SK-N-SH (cell line): Measurements from ENCODE around the gene MINDY4. TPM values are rescaled to one million over a fixed set of nuclear protein-coding genes. Genes with fewer than 3 reads are reported as not detected.
A peak's percentile ranks its signal among the peaks of the same experiment; 100 is the strongest.

Experiments used
- CTCF ChIA-PET: fragments of 300-600, 350-600 bp; formaldehyde crosslinking; extraction: SDS; loops from one replicate; lab custom pipeline; 2021; lab: Yijun Ruan, JAX
- POLR2A ChIA-PET: fragments of 350-600 bp; sonication (Branson Sonifier 250); formaldehyde crosslinking; extraction: SDS; loops from one replicate; lab custom pipeline; 2020; ENCODE audit warnings: antibody characterized with exemption, inconsistent platforms; lab: Yijun Ruan, JAX
- DNase-seq: peaks from one replicate; pipeline ENCODE4 v3.0.0; 2012
- H2AFZ ChIP-seq: fragments of 200-600 bp; sonication (generic); 2 replicates; pipeline ENCODE4 v1.8.1; 2016; ENCODE audit warnings: antibody characterized with exemption, mild to moderate bottlenecking, low read depth
- H3F3A ChIP-seq: fragments of 200-600 bp; sonication (generic); replicated peaks from 2 replicates; pipeline ENCODE3; 2016; ENCODE audit warnings: antibody characterized with exemption, mild to moderate bottlenecking; ENCODE audit not compliant: insufficient read depth
- H3K27ac ChIP-seq, 2 experiments: fragments of 200-500 bp in 1 of 2; fragments of 200-600 bp in 1 of 2; sonication (Bioruptor generic) in 1 of 2; sonication (generic), shearing (Covaris generic) in 1 of 2; 2 replicates each; pipeline versions ENCODE4 v1.5.1 to v1.6.1; 2014 to 2016; ENCODE audit warnings: low read depth in 2 of 2, inconsistent platforms in 1 of 2, low read length in 1 of 2, mild to moderate bottlenecking in 1 of 2, mixed read lengths in 1 of 2
- H3K27me3 ChIP-seq: fragments of 200-600 bp; sonication (generic), shearing (Covaris generic); 2 replicates; pipeline ENCODE4 v1.6.1; 2016; ENCODE audit warnings: mixed run types; ENCODE audit not compliant: insufficient read depth
- H3K36me3 ChIP-seq, 2 experiments: fragments of 200-500 bp in 1 of 2; fragments of 200-600 bp in 1 of 2; sonication (Bioruptor generic) in 1 of 2; sonication (generic) in 1 of 2; replicated peaks in 1 of 2; 2 replicates each; pipeline versions ENCODE3 to v1.5.1; 2014 to 2016; ENCODE audit warnings: low read length in 1 of 2, mild to moderate bottlenecking in 1 of 2; ENCODE audit not compliant: insufficient read depth in 2 of 2, control insufficient read depth in 1 of 2
- H3K4me1 ChIP-seq, 2 experiments: fragments of 200-500 bp in 1 of 2; fragments of 200-600 bp in 1 of 2; sonication (Bioruptor generic) in 1 of 2; sonication (generic), shearing (Covaris generic) in 1 of 2; 2 replicates each; pipeline versions ENCODE4 v1.5.1 to v1.6.1; 2014 to 2016; ENCODE audit warnings: low read depth in 1 of 2, low read length in 1 of 2, mixed run types in 1 of 2; ENCODE audit not compliant: insufficient read depth in 2 of 2, control insufficient read depth in 1 of 2
- H3K4me2 ChIP-seq: fragments of 200-600 bp; sonication (generic), shearing (Covaris generic); 2 replicates; pipeline ENCODE4 v1.6.1; 2017; ENCODE audit warnings: mixed run types
- H3K4me3 ChIP-seq, 2 experiments: fragments of 200-500 bp in 1 of 2; fragments of 200-600 bp in 1 of 2; sonication (Bioruptor generic) in 1 of 2; sonication (generic), shearing (Covaris generic) in 1 of 2; 2 replicates each; pipeline versions ENCODE4 v1.5.1 to v1.8.1; 2014 to 2016; ENCODE audit warnings: low read depth in 2 of 2, inconsistent platforms in 1 of 2, low read length in 1 of 2, mild to moderate bottlenecking in 1 of 2, mixed read lengths in 1 of 2, moderate library complexity in 1 of 2
- H3K79me2 ChIP-seq: fragments of 200-600 bp; sonication (generic); 2 replicates; pipeline ENCODE4 v1.8.1; 2017; ENCODE audit warnings: mild to moderate bottlenecking; ENCODE audit not compliant: insufficient read depth
- H3K9ac ChIP-seq: fragments of 200-600 bp; sonication (generic); 2 replicates; pipeline ENCODE4 v1.6.1; 2017; ENCODE audit warnings: mixed run types
- H3K9me2 ChIP-seq: fragments of 200-600 bp; sonication (generic); 2 replicates; pipeline ENCODE4 v1.6.1; 2017; ENCODE audit warnings: mixed run types
- H3K9me3 ChIP-seq: fragments of 200-600 bp; sonication (generic); 2 replicates; pipeline ENCODE4 v1.6.1; 2017; ENCODE audit warnings: mixed run types, mild to moderate bottlenecking, moderate library complexity
- H4K20me1 ChIP-seq: fragments of 200-600 bp; sonication (generic); 2 replicates; pipeline ENCODE4 v1.6.1; 2017; ENCODE audit warnings: mild to moderate bottlenecking, mixed run types; ENCODE audit not compliant: insufficient read depth
- CTCF ChIP-seq: fragments of 200-600 bp; sonication (generic); IDR thresholded peaks from 2 replicates; pipeline ENCODE4 v1.6.1; 2017; ENCODE audit warnings: antibody characterized with exemption, mild to moderate bottlenecking, moderate library complexity
- EP300 ChIP-seq, 2 experiments: IDR thresholded peaks; 2 replicates each; pipeline versions ENCODE4 v1.4.0 to v1.6.1; 2012; ENCODE audit warnings: borderline replicate concordance in 1 of 2, low read depth in 1 of 2, low read length in 1 of 2
- EZH2phosphoT487 ChIP-seq: fragments of 200-600 bp; sonication (generic); IDR thresholded peaks from 2 replicates; pipeline ENCODE4 v1.6.1; 2017; ENCODE audit warnings: low read depth, mixed run types, mild to moderate bottlenecking, antibody characterized with exemption, moderate library complexity, borderline replicate concordance
- GABPA ChIP-seq: IDR thresholded peaks from 2 replicates; pipeline ENCODE4 v1.4.0; 2012; ENCODE audit warnings: low read depth, mild to moderate bottlenecking
- IRF3 ChIP-seq: fragments of 150-350 bp; IDR thresholded peaks from 2 replicates; pipeline ENCODE4 v1.6.1; 2016; ENCODE audit warnings: mild to moderate bottlenecking, low read depth, low read length
- RAD21 ChIP-seq: IDR thresholded peaks from 2 replicates; pipeline ENCODE4 v1.6.1; 2012; ENCODE audit warnings: mild to moderate bottlenecking, low read length
- RCOR1 ChIP-seq: fragments of 150-350 bp; IDR thresholded peaks from 2 replicates; pipeline ENCODE4 v1.6.1; 2017; ENCODE audit warnings: antibody characterized with exemption, low read length
- TEAD4 ChIP-seq: IDR thresholded peaks from 2 replicates; pipeline ENCODE4 v1.4.0; 2012; ENCODE audit warnings: mild to moderate bottlenecking, borderline replicate concordance; ENCODE audit not compliant: insufficient read depth
- YY1 ChIP-seq: IDR thresholded peaks from 2 replicates; pipeline ENCODE4 v1.4.0; 2012; ENCODE audit warnings: low read depth, mild to moderate bottlenecking
- ZBTB33 ChIP-seq: IDR thresholded peaks from 2 replicates; pipeline ENCODE4 v1.4.0; 2012; ENCODE audit warnings: low read depth, borderline replicate concordance
- WGBS: methylation state at CpG from one replicate; pipeline ENCODE4 v1.1.6; 2017; ENCODE audit warnings: low lambda C conversion rate; 5-methylcytosine and 5-hydroxymethylcytosine counted together
- polyA plus RNA-seq, 3 experiments: library from polyadenylated mRNA; depleted of rRNA; stranded (reverse); fragments of >200 nt; gene quantifications; 2 replicates each; pipeline ENCODE4 v1.2.3, GENCODE V29; 2012

The MINDY4 gene
- polyA plus RNA-seq, 1 of the 3 experiments (the other 2 are of a cell fraction), result 1.8 TPM

DNA sequence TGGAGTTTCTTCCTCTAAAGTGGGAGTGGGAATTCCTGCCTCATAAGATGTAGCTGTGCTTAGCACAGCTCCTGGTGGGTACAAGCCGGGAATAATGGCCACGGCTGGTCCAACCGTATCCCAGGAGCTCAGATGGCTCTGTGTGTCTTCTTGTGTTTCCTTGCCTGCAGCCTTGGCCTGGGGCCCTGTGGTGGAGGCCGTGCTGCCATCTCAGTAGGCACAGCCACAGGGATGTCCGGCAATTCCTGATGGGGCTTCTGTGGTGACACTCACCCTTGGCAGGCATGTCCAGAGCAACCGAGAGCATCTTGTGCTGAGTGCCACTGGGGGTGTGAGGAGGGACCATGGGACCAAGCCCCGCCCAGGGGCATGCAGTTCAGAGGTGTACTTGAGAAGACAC is 90.4 kb downstream of the MINDY4 start:
- H3K4me2 ChIP-seq, result no peak overlapping the region
- no peak for DNase-seq
- TF ChIP-seq CTCF, result no peak
- TF ChIP-seq RCOR1, result no peak
- TF ChIP-seq TEAD4, result no peak
- no peak for TF ChIP-seq GABPA
- TF ChIP-seq EZH2phosphoT487, result no peak
- no peak for TF ChIP-seq YY1
- peak overlapping the region in 1 of 2 experiments; percentile 19; a peak in 1 of 4 replicates for H3K27ac ChIP-seq
- H3K9me3 ChIP-seq, result no peaks in the 10 kb centered on the region
- CTCF ChIA-PET, result interaction anchor here (1.8 to 4.7 kb wide), 2 partner anchors 24 to 77 kb away, joined by 4 to 21 read pairs; no protein-coding TSS in a partner anchor
- H3F3A ChIP-seq, result no peaks in the 10 kb centered on the region
- no peaks in the 10 kb centered on the region for H3K79me2 ChIP-seq
- no peaks in the 10 kb centered on the region for H4K20me1 ChIP-seq
- H2AFZ ChIP-seq, result no peak overlapping the region
- peaks cover 0 to 48% of the 10 kb centered on the region in 2 experiments; a peak in 2 of 4 replicates for H3K4me1 ChIP-seq
- POLR2A ChIA-PET, result no interaction called here
- peaks cover 0 to 2% of the 10 kb centered on the region in 2 experiments for H3K36me3 ChIP-seq
- no peak overlapping the region for H3K9ac ChIP-seq
- no peaks in the 10 kb centered on the region for H3K9me2 ChIP-seq
- no peaks in the 10 kb centered on the region for H3K27me3 ChIP-seq
- 98% methylated on average over 7 of the region's 7 CpGs for WGBS
- no peak overlapping the region for H3K4me3 ChIP-seq

GRCh38 chr7:30862995-30863705 is 91.9 kb downstream of the MINDY4 start:
- Histone ChIP-seq H3K4me1 (peaks cover 0 to 48% of the 10 kb centered on the region in 2 experiments; a peak in 2 of 4 replicates), H3K9me3 (no peaks in the 10 kb centered on the region), H3K4me3 (no peak overlapping the region), H3K27ac (peak overlapping the region in 1 of 2 experiments; percentile 61; a peak in 1 of 4 replicates), H3K9ac (no peak overlapping the region), H3K4me2 (no peak overlapping the region), H3K36me3 (peaks cover 0 to 2% of the 10 kb centered on the region in 2 experiments), H4K20me1 (no peaks in the 10 kb centered on the region), H3K9me2 (no peaks in the 10 kb centered on the region), H3K27me3 (no peaks in the 10 kb centered on the region), H3F3A (no peaks in the 10 kb centered on the region), H2AFZ (no peak overlapping the region), H3K79me2 (no peaks in the 10 kb centered on the region)
- WGBS, result 83% methylated on average over 9 of the region's 9 CpGs
- peak; percentile 58 for DNase-seq
- POLR2A ChIA-PET, result interaction anchor here (1.0 kb wide), 1 partner anchor 14 kb away, joined by 4 read pairs; no protein-coding TSS in a partner anchor
- TF ChIP-seq IRF3 (no peak), ZBTB33 (no peak), CTCF (no peak), EP300 (IDR thresholded peaks at IDR 0.05; ENCODE audit: borderline replicate concordance in 1 of 2, low read depth in 1 of 2, low read length in 1 of 2) (peak in 1 of 2 experiments; percentile 47; a peak in 1 of 4 replicates), RAD21 (no peak)
- CTCF ChIA-PET, result interaction anchor here (1.0 to 4.7 kb wide), 4 partner anchors 9 to 259 kb away, joined by 3 to 21 read pairs (median 6); no protein-coding TSS in a partner anchor
